GM18951 (cell line): Measurements from ENCODE around the gene FOCAD.

Experiments used
- POLR2A ChIP-seq: IDR thresholded peaks from 4 replicates; pipeline ENCODE4 v1.6.1; 2011; ENCODE audit warnings: mild to moderate bottlenecking; ENCODE audit not compliant: insufficient read length, insufficient read depth; ENCODE audit errors: extremely low read depth
- in situ Hi-C: fragments of 300-500 bp; cut with MboI; formaldehyde crosslinking; loops from one replicate; pipeline ENCODE4 v1.12.0; 2022; ENCODE audit warnings: low sequenced_read_pairs, mixed read lengths, inconsistent platforms; ENCODE audit not compliant: unreplicated experiment

FOCAD gene

DNA sequence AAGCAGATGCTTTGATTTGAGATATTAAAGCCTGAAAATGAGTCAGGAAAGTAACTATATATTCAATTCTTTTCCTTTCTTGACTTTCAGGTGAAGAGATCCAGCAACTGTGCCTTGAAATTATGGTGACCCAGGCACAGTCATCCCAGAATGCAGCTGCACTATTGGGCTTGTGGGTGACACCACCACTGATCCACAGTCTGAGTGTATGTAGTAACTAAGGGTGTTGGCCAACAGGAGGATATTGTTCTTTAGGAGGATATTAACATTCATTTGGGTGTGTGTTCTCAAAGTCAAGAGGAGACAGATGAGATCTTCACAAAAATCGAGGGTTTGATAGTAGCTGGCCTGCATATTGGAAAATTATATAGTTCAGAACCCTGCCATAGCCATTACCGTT lies 294.2 kb downstream of the FOCAD start:
- in situ Hi-C loops: no loop called here

GRCh38 chr9:20980832-20981455 lies 296.9 kb downstream of the FOCAD start:
- in situ Hi-C loops: no loop called here
- no peak for TF ChIP-seq POLR2A

More for the DNA sequence above, 294.2 kb downstream of the FOCAD start:
- TF ChIP-seq POLR2A: no peak

GRCh38 chr9:20981486-20981885 lies 297.4 kb downstream of the FOCAD start:
- in situ Hi-C loops: no loop called here
- no peak for TF ChIP-seq POLR2A

GRCh38 chr9:20984506-20984905 lies 300.4 kb downstream of the FOCAD start:
- in situ Hi-C loops: no loop called here

GRCh38 chr9:20985851-20986600 lies 302.0 kb downstream of the FOCAD start:
- no peak for TF ChIP-seq POLR2A
- in situ Hi-C loops: no loop called here

More at GRCh38 chr9:20984506-20984905, 300.4 kb downstream of the FOCAD start:
- no peak for TF ChIP-seq POLR2A

DNA sequence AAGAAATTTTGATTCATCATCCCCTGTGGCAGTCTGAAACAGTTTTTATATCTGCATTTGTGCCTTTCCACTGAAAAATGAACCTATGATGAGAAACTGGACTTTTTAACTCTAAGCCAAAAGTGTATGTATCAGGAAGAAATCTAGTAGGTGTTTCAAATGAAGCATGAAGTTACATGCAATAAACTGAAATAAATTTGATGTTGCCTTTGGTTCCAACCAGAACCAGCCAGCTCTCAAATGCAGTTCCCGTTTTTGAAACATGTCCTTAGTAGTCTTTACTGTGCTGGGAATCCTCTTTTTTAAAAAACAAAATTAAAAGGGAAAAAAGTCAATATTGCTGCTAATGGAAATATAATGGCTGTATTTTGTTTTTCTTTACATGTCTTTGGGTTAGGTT lies 303.5 kb downstream of the FOCAD start:
- TF ChIP-seq POLR2A: no peak
- in situ Hi-C loops: no loop called here

DNA sequence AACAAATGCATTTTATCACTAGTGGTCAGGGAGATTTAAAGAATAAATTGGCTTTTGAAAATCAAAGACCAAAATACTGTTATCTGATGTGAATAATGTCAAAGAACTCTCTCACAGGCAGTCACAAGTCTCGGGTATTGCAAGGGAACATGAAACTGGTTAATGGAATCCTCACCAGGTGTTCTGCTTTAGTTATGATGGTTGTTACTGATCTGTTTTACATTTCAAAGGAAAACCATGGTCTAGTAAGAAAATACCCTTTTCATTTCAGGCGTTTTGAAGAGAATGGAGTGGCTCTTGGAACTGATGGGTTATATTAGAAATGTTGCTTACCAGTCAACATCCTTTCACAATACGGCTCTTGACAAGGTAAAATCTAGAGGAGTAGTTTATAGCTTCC lies 304.0 kb downstream of the FOCAD start:
- in situ Hi-C loops: no loop called here

GRCh38 chr9:20988671-20989315 lies 304.7 kb downstream of the FOCAD start:
- no peak for TF ChIP-seq POLR2A
- in situ Hi-C loops: no loop called here

More for the DNA sequence above, 304.0 kb downstream of the FOCAD start:
- no peak for TF ChIP-seq POLR2A

- in situ Hi-C loops: no loop called here
- TF ChIP-seq POLR2A: no peak
These were observed 305.9 kb downstream of the FOCAD start for GRCh38 chr9:20989923-20990341.

DNA sequence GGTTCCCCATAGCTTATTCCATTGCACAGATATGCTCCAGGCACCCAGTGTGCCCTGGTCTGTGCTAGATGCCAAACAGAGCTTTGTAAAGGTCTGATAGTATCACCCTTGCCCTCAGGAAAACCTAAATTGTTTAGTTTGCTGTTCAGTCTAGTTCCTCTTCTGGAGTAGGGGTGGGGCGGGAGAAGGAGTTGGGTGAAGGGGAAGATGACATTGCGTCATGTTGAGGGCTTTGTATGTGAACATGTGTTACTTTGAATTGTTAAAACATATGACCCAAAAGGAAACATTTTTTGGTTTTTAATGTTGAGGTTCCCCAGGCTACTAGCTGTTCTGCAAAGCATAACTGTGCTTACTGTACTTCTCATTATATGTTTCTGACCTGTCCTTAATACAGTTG lies 306.8 kb downstream of the FOCAD start:
- no peak for TF ChIP-seq POLR2A
- in situ Hi-C loops: no loop called here

DNA sequence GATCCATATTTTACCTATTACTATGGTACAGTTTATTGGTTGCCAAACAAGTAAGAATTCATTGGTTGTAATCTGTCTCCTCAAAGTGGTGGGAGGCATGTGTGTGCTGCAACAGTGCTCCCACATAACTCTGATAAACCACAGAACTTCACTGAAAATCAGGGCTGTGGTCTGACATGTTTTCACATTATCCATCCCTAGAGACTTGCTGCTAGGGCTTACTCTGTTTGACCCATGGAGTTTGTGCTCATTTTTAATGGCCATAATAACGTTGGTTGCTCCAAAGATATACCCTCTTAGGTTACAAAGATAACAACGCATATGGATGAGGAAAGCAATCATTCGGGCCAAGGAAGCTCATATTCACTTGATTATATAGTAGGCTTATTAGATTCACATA lies 310.4 kb downstream of the FOCAD start:
- in situ Hi-C loops: no loop called here
- TF ChIP-seq POLR2A: no peak

DNA sequence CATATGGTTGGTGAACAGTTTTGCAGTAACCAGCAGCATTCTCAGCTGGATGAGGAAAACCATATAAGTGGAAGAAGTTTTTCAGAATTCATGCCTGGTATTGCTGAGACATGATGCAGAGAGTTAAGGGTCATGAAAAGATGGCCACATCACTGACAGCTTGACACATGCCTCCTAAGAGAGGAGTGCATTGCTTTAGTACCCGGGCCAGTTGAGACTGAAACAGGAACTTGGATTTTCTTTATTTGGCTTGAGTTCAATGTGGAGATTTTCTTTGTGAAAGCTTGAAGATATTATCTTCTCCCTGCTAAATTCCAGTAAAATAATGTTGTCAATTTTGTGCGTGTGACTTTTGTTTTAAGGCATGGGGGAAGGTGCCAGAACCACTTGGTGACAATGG lies 311.6 kb downstream of the FOCAD start:
- in situ Hi-C loops: no loop called here
- TF ChIP-seq POLR2A: no peak

DNA sequence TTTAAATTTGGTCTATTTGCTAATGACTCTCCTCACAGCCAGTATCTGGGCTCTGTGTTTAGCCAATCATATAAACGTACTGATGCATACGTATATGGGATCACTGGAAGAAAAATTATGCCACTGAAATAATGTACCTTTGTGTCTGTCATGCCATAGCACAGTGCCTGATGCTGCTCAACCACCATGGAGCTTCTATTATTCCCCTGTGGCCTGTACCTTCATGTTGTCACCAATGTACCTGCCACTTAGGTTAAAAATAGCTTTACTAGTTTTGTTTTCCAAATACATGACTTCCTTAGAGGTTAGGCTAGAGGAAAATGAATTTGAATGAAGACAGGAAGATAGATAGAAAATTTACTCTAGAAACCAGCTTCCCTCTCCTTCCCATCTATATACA lies 312.8 kb downstream of the FOCAD start:
- TF ChIP-seq POLR2A: no peak
- in situ Hi-C loops: no loop called here
